Stimulated activated CD4-positive, alpha-beta T cell treated with anti-CD3 and anti-CD28 coated beads, Interleukin-1b, Interleukin-23, amount 100 ng/mL, for 48 hours (primary cell): ENCODE data around the gene CNGB1.
"Not testable (repeated sequence)": the region's sequence is repeated elsewhere in the genome, so short reads cannot be mapped to it uniquely, and the experiment has no call there.

Source experiments
- DNase-seq: peaks from one replicate; pipeline ENCODE4 v3.0.0-alpha.2; 2020

Gene CNGB1

GRCh38 chr16:57846931-57847330 lies 124.0 kb downstream of the CNGB1 start:
- not testable (repeated sequence) for DNase-seq

GRCh38 chr16:57846078-57846697 lies 124.7 kb downstream of the CNGB1 start:
- DNase-seq: no peak

GRCh38 chr16:57845115-57845514 lies 125.8 kb downstream of the CNGB1 start:
- no peak for DNase-seq

GRCh38 chr16:57844416-57845030 lies 126.4 kb downstream of the CNGB1 start:
- DNase-seq: no peak

- DNase-seq: no peak
These were observed 127.5 kb downstream of the CNGB1 start for GRCh38 chr16:57843400-57843799.

GRCh38 chr16:57842601-57843000 lies 128.3 kb downstream of the CNGB1 start:
- DNase-seq: no peak

GRCh38 chr16:57840833-57841232 lies 130.1 kb downstream of the CNGB1 start:
- no peak for DNase-seq

- DNase-seq: no peak
These were observed 132.8 kb downstream of the CNGB1 start for GRCh38 chr16:57838161-57838560.

GRCh38 chr16:57837305-57838125 lies 133.4 kb downstream of the CNGB1 start:
- DNase-seq: no peak

- not testable (repeated sequence) for DNase-seq
These were observed 135.5 kb downstream of the CNGB1 start for GRCh38 chr16:57835439-57835838.

GRCh38 chr16:57834936-57835335 lies 136.0 kb downstream of the CNGB1 start:
- no peak for DNase-seq
